ENCODE measurements around the gene RBP2. TPM values are rescaled to one million over a fixed set of nuclear protein-coding genes. Genes with fewer than 3 reads are reported as not detected.
A peak's percentile ranks its signal among the peaks of the same experiment; 100 is the strongest.

The RBP2 gene
- total RNA-seq, 1 donor = not detected

DNA sequence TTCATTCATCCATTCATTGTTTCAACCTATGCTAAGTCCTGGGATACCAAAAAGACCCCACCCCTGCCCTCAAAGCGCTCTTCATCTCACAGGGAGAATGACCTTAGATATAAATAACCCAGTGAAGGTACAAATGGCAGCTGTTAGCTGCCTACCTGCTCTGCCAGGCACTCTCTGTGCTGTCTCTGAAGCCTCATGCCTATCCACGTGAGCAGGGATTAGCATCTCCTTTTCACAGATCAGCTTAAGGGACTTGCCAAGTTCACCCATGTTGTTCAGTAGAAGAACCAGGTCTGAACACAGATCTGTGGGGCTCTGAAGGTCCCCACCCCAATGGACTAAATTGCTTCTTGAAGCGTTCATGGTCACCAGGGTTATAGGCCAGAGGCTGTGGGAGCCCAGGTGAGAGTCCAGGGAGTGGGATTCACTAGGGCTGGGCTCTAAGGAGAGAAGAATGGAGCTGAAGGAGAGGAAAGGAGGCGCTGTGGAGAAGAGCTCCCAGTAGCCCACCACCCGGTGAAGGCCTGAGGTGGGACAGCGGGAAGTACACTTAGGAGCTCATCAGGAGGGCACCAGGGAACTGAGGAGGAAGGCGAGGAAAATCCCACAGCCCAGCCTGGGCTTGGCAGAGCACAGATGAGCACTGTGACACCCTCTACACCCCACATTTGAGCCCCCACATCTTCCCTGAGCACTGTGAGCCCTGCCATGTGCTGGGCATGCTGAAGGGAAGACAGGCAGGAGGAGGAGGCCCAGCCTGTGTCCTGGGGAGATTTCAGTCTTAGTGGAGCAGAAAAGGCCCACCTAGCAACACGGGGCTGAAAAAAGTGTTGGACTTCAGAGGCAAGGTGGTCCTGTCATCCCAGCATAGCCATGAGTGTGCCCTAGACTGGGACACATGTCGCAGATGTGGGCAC lies 42.9 kb upstream of the RBP2 start:
- no peaks in the 10 kb centered on the region for H3K79me2 ChIP-seq (ENCODE audit: insufficient read depth, low read length)
- H3K27ac ChIP-seq (ENCODE audit: low read depth, low read length) = no peak overlapping the region
- H2AFZ ChIP-seq (ENCODE audit: low read length) = no peak overlapping the region
- no peaks in the 10 kb centered on the region for H4K20me1 ChIP-seq (ENCODE audit: insufficient read depth, low read length)
- TF ChIP-seq, protein P1, sequence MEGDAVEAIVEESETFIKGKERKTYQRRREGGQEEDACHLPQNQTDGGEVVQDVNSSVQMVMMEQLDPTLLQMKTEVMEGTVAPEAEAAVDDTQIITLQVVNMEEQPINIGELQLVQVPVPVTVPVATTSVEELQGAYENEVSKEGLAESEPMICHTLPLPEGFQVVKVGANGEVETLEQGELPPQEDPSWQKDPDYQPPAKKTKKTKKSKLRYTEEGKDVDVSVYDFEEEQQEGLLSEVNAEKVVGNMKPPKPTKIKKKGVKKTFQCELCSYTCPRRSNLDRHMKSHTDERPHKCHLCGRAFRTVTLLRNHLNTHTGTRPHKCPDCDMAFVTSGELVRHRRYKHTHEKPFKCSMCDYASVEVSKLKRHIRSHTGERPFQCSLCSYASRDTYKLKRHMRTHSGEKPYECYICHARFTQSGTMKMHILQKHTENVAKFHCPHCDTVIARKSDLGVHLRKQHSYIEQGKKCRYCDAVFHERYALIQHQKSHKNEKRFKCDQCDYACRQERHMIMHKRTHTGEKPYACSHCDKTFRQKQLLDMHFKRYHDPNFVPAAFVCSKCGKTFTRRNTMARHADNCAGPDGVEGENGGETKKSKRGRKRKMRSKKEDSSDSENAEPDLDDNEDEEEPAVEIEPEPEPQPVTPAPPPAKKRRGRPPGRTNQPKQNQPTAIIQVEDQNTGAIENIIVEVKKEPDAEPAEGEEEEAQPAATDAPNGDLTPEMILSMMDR (IDR thresholded peaks at IDR 0.05; ENCODE audit: extremely low read depth, low read depth, low read length) = no peak
- no peak for DNase-seq (ENCODE audit: insufficient read length, low spot score, missing footprints)
- H3K9me3 ChIP-seq (ENCODE audit: low read depth, low read length) = no peaks in the 10 kb centered on the region
- H3K4me3 ChIP-seq (ENCODE audit: insufficient read depth, low read length) = no peak overlapping the region
- H3K4me2 ChIP-seq (ENCODE audit: insufficient read depth, low read length) = no peak overlapping the region
- no peaks in the 10 kb centered on the region for H3K4me1 ChIP-seq (ENCODE audit: insufficient read depth, low read length)
- H3K27me3 ChIP-seq (ENCODE audit: insufficient read depth, low read length) = no peaks in the 10 kb centered on the region
- H3K36me3 ChIP-seq (ENCODE audit: insufficient read depth, low read length) = no peaks in the 10 kb centered on the region

DNA sequence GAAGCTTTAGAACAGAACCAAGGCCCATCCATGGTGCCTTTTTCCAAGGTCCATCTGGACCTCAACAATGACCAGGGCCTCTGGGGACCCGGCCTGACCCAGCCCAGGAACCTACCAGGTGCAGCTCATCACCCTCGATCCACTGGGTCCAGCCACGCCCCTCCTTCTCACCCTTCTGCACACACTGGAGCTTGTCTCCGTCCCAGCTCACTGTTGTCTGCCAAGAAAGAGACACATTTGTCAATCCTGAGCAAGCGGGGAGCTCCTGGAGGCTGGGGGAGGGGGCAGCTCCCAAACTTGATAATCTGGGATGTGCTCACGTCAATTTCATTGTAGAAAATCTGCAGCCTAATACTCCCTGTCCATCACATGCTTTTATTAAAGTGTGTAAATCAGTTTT lies 42.0 kb upstream of the RBP2 start:
- H2AFZ ChIP-seq (ENCODE audit: low read length) = no peak overlapping the region
- no peaks in the 10 kb centered on the region for H3K4me1 ChIP-seq (ENCODE audit: insufficient read depth, low read length)
- no peaks in the 10 kb centered on the region for H3K9me3 ChIP-seq (ENCODE audit: low read depth, low read length)
- no peak overlapping the region for H3K27ac ChIP-seq (ENCODE audit: low read depth, low read length)
- no peaks in the 10 kb centered on the region for H4K20me1 ChIP-seq (ENCODE audit: insufficient read depth, low read length)
- H3K4me2 ChIP-seq (ENCODE audit: insufficient read depth, low read length) = no peak overlapping the region
- no peak for DNase-seq (ENCODE audit: insufficient read length, low spot score, missing footprints)
- no peak overlapping the region for H3K4me3 ChIP-seq (ENCODE audit: insufficient read depth, low read length)
- no peaks in the 10 kb centered on the region for H3K79me2 ChIP-seq (ENCODE audit: insufficient read depth, low read length)
- H3K27me3 ChIP-seq (ENCODE audit: insufficient read depth, low read length) = no peaks in the 10 kb centered on the region
- TF ChIP-seq, protein P1 (IDR thresholded peaks at IDR 0.05; ENCODE audit: extremely low read depth, low read depth, low read length) = no peak
- H3K36me3 ChIP-seq (ENCODE audit: insufficient read depth, low read length) = no peaks in the 10 kb centered on the region

DNA sequence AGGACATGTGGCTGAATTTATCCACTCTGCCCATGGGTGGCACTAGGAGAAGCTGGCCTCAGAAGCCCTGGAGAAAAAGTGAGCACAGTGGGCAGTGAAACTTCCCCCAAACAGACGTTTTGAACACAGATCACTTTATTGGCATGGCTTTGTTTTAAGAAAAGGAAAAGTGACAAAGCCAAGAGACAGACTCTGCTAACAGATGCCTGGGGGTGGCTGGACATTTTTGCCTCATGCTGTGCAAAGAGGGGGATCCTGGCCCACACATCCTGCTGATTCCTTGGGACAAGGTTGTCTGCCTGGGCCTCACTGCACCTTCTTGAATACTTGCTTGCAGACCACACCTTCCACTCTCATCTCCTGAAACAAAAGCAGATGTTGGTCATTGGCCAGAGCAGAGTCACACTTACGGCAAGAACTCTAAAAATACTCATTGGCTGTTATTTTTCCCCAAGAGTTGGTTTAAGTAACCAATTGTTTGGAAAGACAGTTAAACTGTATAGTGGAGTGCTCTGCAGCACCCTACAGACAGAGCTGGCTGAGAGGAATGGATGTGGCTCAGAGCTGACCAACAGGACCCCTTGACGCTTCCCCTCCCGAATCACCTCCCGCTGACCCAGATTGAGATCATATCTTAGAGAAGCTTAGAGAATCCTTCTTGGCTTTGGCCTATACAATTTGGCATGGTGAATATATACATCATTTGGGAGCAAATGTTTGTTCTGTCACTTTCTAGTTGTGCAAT lies 41.2 kb upstream of the RBP2 start:
- H3K79me2 ChIP-seq (ENCODE audit: insufficient read depth, low read length) = no peaks in the 10 kb centered on the region
- no peaks in the 10 kb centered on the region for H4K20me1 ChIP-seq (ENCODE audit: insufficient read depth, low read length)
- TF ChIP-seq, protein P1 (IDR thresholded peaks at IDR 0.05; ENCODE audit: extremely low read depth, low read depth, low read length) = no peak

DNA sequence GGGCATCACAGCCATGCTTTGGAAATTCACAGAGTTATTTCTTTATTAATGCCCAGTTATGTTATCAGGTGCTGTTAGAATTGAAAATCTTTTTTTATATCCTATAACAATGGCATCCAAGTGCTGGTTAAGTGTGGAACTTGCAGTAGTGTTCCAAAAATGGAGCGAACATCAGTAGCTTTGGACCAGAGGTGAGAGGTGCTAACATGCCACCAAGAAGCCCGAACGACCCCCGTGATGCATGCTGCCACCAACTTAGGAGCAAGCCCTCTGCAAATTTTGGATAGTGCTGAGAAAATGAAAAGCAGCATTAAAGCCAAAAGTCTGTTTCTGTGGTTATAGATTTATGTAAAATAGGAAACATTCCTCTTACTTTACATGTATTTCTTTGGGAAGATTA lies 38.4 kb upstream of the RBP2 start:
- Histone ChIP-seq H3K36me3 (ENCODE audit: insufficient read depth, low read length) (no peaks in the 10 kb centered on the region), H2AFZ (ENCODE audit: low read length) (no peak overlapping the region), H3K27me3 (ENCODE audit: insufficient read depth, low read length) (no peaks in the 10 kb centered on the region), H3K79me2 (ENCODE audit: insufficient read depth, low read length) (no peaks in the 10 kb centered on the region), H4K20me1 (ENCODE audit: insufficient read depth, low read length) (no peaks in the 10 kb centered on the region), H3K27ac (ENCODE audit: low read depth, low read length) (no peak overlapping the region), H3K4me1 (ENCODE audit: insufficient read depth, low read length) (no peaks in the 10 kb centered on the region), H3K4me3 (ENCODE audit: insufficient read depth, low read length) (no peak overlapping the region), H3K4me2 (ENCODE audit: insufficient read depth, low read length) (no peak overlapping the region), H3K9me3 (ENCODE audit: low read depth, low read length) (no peaks in the 10 kb centered on the region)
- TF ChIP-seq, protein P1 (IDR thresholded peaks at IDR 0.05; ENCODE audit: extremely low read depth, low read depth, low read length) = no peak
- DNase-seq (ENCODE audit: insufficient read length, low spot score, missing footprints) = peak; percentile 61

More for the DNA sequence above, 41.2 kb upstream of the RBP2 start:
- Histone ChIP-seq H2AFZ (ENCODE audit: low read length) (no peak overlapping the region), H3K4me1 (ENCODE audit: insufficient read depth, low read length) (no peaks in the 10 kb centered on the region), H3K9me3 (ENCODE audit: low read depth, low read length) (no peaks in the 10 kb centered on the region), H3K4me3 (ENCODE audit: insufficient read depth, low read length) (no peak overlapping the region), H3K27ac (ENCODE audit: low read depth, low read length) (no peak overlapping the region), H3K36me3 (ENCODE audit: insufficient read depth, low read length) (no peaks in the 10 kb centered on the region), H3K4me2 (ENCODE audit: insufficient read depth, low read length) (no peak overlapping the region), H3K27me3 (ENCODE audit: insufficient read depth, low read length) (no peaks in the 10 kb centered on the region)
- no peak for DNase-seq (ENCODE audit: insufficient read length, low spot score, missing footprints)
